Subcutaneous adipose tissue (tissue), 4 donors: ENCODE results near the gene GTF2F1. TPM values are rescaled to one million over a fixed set of nuclear protein-coding genes. Genes with fewer than 3 reads are reported as not detected.

ENCODE experiments used
- CTCF ChIP-seq: fragments of 450-650 bp; IDR thresholded peaks from one replicate; pipeline ENCODE4 v1.5.1; 2016; ENCODE audit warnings: low read depth, mild to moderate bottlenecking, control low read depth, antibody characterized with exemption, moderate library complexity
- total RNA-seq, 4 donors: library from RNA; depleted of rRNA; stranded (reverse); fragments of >200 nt; gene quantifications; one replicate each; pipeline ENCODE4 v1.1.0, GENCODE V29; 2016

The GTF2F1 gene
- total RNA-seq, 4 donors from 2014 or later: 27.9 to 41.6 (median 33.8) TPM

GRCh38 chr19:6362351-6362801 lies 30.6 kb downstream of the GTF2F1 start:
- TF ChIP-seq CTCF: no peak

- TF ChIP-seq CTCF: no peak
These were observed 31.0 kb downstream of the GTF2F1 start for GRCh38 chr19:6362027-6362350.

GRCh38 chr19:6359568-6360341 lies 33.2 kb downstream of the GTF2F1 start:
- TF ChIP-seq CTCF: no peak

- TF ChIP-seq CTCF: no peak
These were observed 35.0 kb downstream of the GTF2F1 start for GRCh38 chr19:6358003-6358402.

GRCh38 chr19:6357174-6357573 lies 35.8 kb downstream of the GTF2F1 start:
- TF ChIP-seq CTCF: no peak

GRCh38 chr19:6354098-6354674 lies 38.8 kb downstream of the GTF2F1 start:
- TF ChIP-seq CTCF: no peak

GRCh38 chr19:6352381-6353165 lies 40.4 kb downstream of the GTF2F1 start:
- no peak for TF ChIP-seq CTCF
